ENCODE measurements around the gene INPP1.
A peak's percentile ranks its signal among the peaks of the same experiment; 100 is the strongest.

The INPP1 gene

DNA sequence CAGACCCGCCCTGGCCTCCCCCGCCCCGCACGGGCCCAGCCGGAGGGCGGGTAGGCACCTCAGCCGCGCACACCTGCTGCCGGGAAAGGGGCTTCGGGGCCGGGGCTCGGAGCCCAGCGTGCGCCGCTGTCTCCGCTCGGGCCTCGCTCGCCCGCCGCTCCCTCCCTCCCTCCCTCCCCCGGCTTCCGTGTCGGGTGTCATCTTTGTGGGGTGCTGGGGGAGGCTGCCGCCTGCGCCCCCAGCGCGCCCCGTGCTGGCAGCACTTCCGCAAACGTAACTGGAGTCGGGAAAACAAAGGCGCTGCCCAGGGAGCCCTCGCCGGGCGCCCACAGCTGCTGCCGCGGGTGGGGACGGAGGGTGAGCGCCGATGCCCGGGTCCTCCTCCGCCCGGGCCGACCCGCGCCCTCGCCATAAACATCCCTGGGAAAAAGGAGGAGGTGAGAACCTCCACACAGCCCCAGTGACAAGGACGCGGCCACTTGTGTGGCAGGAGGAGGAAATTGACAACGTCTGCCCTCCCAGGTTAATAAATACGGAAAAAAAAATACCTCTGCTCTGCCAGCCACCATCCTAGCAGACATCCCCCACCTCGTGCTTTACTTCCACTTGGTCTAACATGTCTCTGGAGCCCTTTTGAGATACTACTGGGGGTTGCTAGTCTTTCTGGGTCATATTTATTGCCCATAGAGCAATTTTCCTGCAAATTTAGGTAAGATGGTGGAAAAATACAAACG is 65.3 kb downstream of the INPP1 start:
- peak; percentile 57 for DNase-seq (ENCODE audit: low spot score)

DNA sequence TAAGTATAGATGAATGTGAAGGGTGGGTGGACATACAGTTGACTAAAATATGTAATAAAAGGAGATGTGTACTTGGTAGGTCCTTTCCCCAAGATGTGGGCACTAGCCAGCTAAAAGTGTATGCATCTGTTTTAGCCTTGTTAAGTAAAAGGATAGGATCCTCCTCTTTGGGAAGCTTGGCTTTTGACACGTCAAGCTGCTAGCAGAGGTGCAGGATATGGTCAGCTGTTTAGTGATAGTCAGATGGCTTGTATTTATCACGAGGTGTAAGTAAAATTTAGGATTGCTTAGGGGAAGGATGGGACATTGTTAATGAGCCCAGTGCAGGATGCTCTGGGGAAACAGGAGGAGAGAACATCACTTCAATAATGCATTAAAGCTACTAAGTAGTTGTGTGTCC is 66.2 kb downstream of the INPP1 start:
- no peak for DNase-seq (ENCODE audit: low spot score)

DNA sequence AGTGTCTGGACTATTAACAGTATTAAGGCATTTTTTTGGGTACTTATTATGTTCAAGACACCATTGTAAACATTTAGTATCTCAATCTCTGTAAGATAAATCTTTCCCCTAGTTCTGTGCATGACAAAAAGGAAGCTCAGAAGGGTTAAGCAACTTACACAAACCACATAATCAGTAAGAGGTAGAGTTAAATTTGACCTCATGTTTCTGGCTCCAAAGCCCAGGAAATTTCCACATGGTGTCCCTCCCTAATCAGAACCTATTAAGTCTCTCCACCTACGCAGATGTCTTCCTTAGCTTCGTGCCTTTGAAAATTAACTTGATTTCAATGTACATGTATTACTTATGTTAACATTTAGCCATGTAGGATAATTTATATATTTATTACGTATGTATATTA is 66.8 kb downstream of the INPP1 start:
- no peak for DNase-seq (ENCODE audit: low spot score)

DNA sequence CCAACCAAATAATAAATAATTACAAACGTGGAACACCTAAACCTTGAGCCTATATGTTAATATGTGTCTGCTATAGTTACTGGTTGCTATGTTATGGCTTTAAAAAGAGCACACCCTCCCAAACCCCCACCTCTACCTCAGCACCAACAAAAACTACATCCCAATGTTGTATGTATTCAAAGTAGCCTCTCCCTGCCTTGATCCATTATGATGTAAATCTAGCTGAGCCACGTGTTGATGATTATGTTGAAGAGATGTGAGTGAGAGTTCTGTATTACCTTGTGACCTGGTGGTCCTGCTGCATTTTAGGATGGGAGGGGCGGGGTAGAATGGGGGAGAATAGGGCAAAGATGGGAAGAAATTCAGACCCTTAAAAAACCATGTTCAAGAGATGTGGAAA is 69.6 kb downstream of the INPP1 start:
- no peak for DNase-seq (ENCODE audit: low spot score)

DNA sequence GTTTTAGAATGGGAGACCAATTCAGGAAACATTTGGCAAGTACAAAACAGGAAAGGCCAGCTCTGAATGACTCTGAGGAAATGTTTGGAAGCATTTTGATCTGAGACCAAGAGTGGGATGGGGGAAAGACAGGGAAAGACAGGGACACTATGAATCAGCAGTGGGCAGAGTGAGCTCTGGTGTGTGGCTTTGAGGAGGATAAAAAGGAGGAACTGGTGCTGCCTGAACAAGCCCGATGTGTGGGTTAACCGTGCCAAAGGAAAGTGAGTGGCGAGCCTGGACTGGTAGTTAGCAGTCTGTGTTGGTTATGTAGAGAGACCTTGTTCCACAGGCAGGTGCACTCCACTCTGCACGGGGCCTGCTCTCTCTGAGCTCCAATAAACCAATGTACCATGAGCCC is 70.0 kb downstream of the INPP1 start:
- DNase-seq (ENCODE audit: low spot score) = no peak

DNA sequence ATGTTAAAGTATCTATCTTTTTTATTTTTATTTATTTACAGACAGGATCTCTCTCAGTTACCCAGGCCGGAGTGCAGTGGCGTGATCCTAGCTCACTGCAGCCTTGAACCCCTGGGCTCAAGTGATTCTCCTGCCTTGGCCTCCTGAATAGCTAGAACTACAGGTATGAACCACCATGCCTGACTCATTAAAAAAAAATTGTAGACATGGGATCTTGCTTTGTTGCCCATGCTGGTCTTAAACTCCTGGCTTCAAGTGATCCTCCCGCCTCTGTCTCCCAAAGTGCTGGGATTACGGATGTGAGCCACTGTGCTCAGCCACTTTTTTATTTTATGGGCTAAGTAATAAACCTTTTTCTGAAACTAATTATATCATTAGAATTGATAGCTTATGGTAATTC is 71.9 kb downstream of the INPP1 start:
- no peak for DNase-seq (ENCODE audit: low spot score)

DNA sequence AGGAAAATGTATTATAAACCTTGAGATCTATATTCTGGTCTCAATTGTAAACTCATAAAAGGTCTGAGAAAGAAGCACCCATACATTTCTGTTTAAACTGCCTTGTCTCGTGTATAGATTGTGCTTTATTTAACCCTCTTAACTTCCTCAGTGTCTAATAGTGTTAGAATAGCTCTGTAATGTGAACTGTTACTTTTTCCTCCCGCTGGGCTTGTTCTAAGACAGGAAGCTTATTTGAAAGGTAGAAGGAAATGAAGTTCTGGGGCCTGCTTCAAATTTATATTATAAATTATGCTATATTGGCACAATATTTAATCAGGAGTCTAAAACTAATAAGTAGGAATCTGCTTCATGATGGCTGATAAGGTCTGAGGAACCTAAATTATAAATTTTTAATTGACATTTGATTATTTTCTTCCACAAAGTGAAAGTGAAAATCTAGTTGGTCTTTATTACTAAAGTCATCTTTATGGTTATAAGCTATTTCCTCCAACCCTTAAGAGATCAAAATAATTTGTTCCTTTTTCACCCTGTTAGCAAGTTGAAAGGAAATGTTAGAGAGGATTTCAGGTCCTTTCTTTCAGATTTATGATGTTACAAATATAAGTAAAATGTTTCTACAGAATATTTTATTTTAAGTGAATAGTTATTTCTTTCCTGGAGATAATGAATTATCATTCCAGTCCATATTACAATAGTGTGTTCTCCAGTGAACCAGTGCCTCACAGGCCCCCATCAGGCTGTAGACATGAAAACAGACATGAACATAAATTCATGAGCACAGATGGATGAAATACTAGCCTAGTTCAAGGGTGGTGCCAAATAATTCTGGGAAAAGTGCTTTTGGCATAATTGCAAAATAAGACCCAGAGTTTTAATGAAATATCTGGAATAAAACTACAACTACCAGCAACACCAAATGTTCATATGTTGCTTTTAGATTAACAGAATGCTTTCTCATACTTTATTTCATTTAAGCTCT is 72.7 kb downstream of the INPP1 start:
- no peak for DNase-seq (ENCODE audit: low spot score)

DNA sequence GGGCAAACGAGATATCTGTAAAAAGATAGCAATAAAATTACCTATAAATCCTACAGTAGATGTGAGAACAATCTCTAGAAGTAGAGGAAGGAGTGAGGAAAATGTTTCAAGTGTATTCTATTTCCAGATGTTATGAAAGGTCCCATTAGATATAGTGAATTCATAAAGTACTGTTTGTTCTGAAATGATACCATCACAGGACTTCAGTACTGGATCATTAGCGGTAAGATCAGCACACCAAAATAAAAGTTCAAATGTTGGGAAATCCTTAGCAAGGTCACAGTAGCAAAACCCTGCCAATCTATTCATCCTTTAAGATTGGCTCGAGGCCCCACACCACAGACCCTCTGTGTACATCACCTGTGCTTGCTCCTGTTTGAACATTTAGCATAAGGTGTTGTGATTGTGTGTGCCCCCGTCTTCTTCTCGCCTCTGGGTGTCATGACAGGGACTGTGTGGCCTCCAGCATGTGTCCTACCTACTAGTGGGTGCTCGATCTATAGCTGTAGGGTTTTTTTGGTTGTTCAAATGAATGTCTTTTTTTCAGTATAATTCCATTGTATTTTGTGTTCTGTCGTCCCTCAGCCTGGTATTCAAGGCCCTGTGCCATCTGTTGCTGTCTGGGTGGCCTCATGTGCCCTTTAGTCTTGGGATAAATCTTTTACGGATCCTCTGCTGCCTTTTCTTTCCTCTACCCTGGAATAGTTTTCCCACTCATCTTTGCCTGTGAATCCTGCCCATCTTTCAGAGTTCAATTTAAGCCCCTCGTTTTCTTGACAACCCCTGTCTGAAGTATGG is 73.9 kb downstream of the INPP1 start:
- no peak for DNase-seq (ENCODE audit: low spot score)

DNA sequence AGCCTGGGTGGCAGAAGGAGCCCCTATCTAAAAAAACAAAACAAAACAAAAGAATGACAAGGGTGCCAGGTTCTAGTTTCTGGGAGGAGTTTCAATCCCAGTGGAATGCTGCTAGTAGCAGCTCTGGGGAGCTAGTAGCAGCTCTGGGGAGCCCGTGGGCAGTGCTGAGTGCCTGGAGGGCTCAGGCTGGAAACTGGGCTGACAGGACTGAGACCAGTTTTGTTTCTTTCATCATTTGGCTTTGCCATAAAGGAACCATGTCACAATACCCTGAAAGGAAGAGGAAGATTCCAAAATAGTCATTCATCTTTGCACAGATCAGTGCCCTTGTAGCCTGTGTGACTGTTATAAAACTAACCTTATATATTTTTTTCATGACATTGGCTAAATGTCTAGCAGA is 75.3 kb downstream of the INPP1 start:
- DNase-seq (ENCODE audit: low spot score) = no peak

DNA sequence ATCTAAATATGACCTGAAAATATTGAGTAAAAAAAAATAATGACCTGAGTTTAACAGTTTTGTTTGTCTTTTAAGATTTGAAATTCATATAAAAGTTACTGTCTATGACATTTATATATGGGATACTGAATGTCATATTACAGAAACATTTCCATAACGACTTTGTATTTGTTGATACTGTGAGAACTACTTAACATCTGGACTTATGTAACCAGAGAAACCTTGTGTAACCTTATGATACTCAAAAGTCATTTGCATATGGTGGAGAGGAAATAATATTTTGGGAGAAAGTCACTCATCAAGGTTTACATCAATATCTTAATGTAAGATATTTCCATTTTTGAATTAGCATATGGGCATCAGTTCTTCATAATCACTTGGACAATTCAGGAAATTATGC is 77.4 kb downstream of the INPP1 start:
- no peak for DNase-seq (ENCODE audit: low spot score)

Data from AG20443 (cell line).